MM.1S (cell line): ENCODE results near the gene ATP5MK.

ENCODE experiments used
- DNase-seq: peaks from one replicate; pipeline ENCODE4 v3.0.0-alpha.2; 2015
- H2AFZ ChIP-seq: fragments of 300-600 bp; sonication (generic); 2 replicates; pipeline ENCODE4 v1.6.0; 2016; ENCODE audit warnings: antibody characterized with exemption, low read length
- H3F3A ChIP-seq: fragments of 300-600 bp; sonication (generic); 2 replicates; pipeline ENCODE4 v1.6.1; 2016; ENCODE audit warnings: mild to moderate bottlenecking, antibody characterized with exemption, low read length, moderate library complexity, mixed read lengths; ENCODE audit not compliant: insufficient read depth
- H3K27ac ChIP-seq: fragments of 300-600 bp; sonication (generic); 2 replicates; pipeline ENCODE4 v1.5.1; 2016; ENCODE audit warnings: mild to moderate bottlenecking, low read length
- H3K27me3 ChIP-seq: fragments of 300-600 bp; sonication (generic); replicated peaks from 2 replicates; pipeline ENCODE4 v1.6.0; 2016; ENCODE audit warnings: low read length; ENCODE audit not compliant: insufficient read depth
- H3K36me3 ChIP-seq: fragments of 300-600 bp; sonication (generic); replicated peaks from 2 replicates; pipeline ENCODE4 v1.6.1; 2016; ENCODE audit warnings: mild to moderate bottlenecking, low read length, mixed read lengths; ENCODE audit not compliant: insufficient read depth
- H3K4me1 ChIP-seq: fragments of 300-600 bp; sonication (generic); 2 replicates; pipeline ENCODE4 v1.6.1; 2016; ENCODE audit warnings: low read length, mixed read lengths
- H3K4me2 ChIP-seq: fragments of 300-600 bp; sonication (generic); 2 replicates; pipeline ENCODE4 v1.6.0; 2016; ENCODE audit warnings: low read depth, low read length
- H3K4me3 ChIP-seq: fragments of 300-600 bp; sonication (generic); 2 replicates; pipeline ENCODE4 v1.5.1; 2016; ENCODE audit warnings: low read length, mixed read lengths
- H3K79me2 ChIP-seq: fragments of 300-600 bp; sonication (generic); 2 replicates; pipeline ENCODE4 v1.6.1; 2016; ENCODE audit warnings: mixed run types, low read length, mixed read lengths
- H3K9ac ChIP-seq: fragments of 300-600 bp; sonication (generic); 2 replicates; pipeline ENCODE4 v1.6.1; 2016; ENCODE audit warnings: low read length, mixed read lengths
- H3K9me2 ChIP-seq: fragments of 300-600 bp; sonication (generic); replicated peaks from 2 replicates; pipeline ENCODE4 v1.6.1; 2016; ENCODE audit warnings: mild to moderate bottlenecking, low read length, mixed read lengths; ENCODE audit not compliant: insufficient read depth
- H3K9me3 ChIP-seq: fragments of 300-600 bp; sonication (generic); replicated peaks from 2 replicates; pipeline ENCODE4 v1.6.1; 2016; ENCODE audit warnings: mild to moderate bottlenecking, low read length, mixed read lengths; ENCODE audit not compliant: insufficient read depth
- H4K20me1 ChIP-seq: fragments of 300-600 bp; sonication (generic); 2 replicates; pipeline ENCODE4 v1.6.1; 2016; ENCODE audit warnings: mild to moderate bottlenecking, low read length, moderate library complexity, mixed read lengths; ENCODE audit not compliant: insufficient read depth
- CTCF ChIP-seq: fragments of 300-600 bp; sonication (generic); IDR thresholded peaks from 2 replicates; pipeline ENCODE4 v1.5.1; 2016; ENCODE audit warnings: antibody characterized with exemption, low read length, mixed read lengths
- EZH2 ChIP-seq: fragments of 300-600 bp; sonication (generic); optimal IDR thresholded peaks from 2 replicates; pipeline ENCODE3; 2017; ENCODE audit warnings: low read depth, mild to moderate bottlenecking, antibody characterized with exemption, low read length, mixed read lengths
- EZH2phosphoT487 ChIP-seq: fragments of 300-600 bp; sonication (generic); IDR thresholded peaks from 2 replicates; pipeline ENCODE4 v1.6.1; 2018; ENCODE audit warnings: antibody characterized with exemption, low read length

Gene ATP5MK

DNA sequence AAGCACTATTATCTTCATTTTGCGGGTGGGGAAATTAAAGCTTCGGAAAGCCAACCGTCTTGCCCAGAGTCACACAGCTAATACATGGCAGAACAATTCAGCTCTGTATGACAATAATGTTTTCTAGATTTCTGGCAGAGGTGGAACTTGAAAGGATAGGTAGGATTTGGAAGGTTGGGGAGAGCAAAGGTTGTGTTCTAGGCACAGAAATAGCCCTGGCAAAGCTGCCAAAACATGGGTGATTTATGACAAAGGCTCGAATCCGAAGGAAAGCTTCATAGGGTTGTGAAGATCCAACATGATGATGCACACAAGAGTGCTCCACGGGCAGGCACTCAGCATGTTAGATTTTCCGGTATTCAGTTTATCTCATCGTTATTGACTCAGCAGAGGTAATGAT is 19.3 kb upstream of the ATP5MK start:
- Histone ChIP-seq H3K27ac (no peak overlapping the region), H3K79me2 (peaks cover 10% of the 10 kb centered on the region; the same call in 1 of the 2 replicates), H3K9me2 (no peaks in the 10 kb centered on the region), H3K4me2 (no peak overlapping the region), H4K20me1 (no peaks in the 10 kb centered on the region), H3K27me3 (no peaks in the 10 kb centered on the region), H2AFZ (no peak overlapping the region), H3K4me1 (no peaks in the 10 kb centered on the region), H3K9ac (no peak overlapping the region), H3K9me3 (no peaks in the 10 kb centered on the region), H3F3A (no peaks in the 10 kb centered on the region), H3K36me3 (peaks cover 24% of the 10 kb centered on the region), H3K4me3 (no peak overlapping the region)
- DNase-seq: no peak
- TF ChIP-seq EZH2: no peak
- no peak for TF ChIP-seq CTCF
- no peak for TF ChIP-seq EZH2phosphoT487

DNA sequence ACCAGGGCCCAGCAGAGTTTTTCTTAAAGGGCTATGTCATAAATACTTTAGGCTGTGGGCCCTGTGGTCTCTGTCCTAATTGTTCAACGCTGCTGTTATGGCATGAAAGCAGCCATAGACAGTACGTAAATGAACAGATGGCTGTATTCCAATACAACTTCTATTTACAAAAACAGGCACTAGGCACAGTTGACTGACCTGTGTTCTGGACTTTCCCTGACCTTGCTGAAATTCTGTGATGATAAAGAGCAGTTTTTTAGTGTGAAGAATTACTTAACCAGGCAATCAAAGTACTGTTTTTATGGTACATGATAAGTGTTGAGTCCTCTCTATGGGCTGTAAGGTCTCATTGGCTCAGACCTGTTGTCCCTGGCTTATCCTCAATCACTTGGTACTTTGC is 17.3 kb upstream of the ATP5MK start:
- no peak overlapping the region for H3K4me3 ChIP-seq
- no peak overlapping the region for H2AFZ ChIP-seq
- H3K79me2 ChIP-seq: peaks cover 7% of the 10 kb centered on the region
- H3K27ac ChIP-seq: no peak overlapping the region
- no peaks in the 10 kb centered on the region for H3F3A ChIP-seq
- H3K4me2 ChIP-seq: no peak overlapping the region
- no peaks in the 10 kb centered on the region for H3K27me3 ChIP-seq
- H3K9me2 ChIP-seq: no peaks in the 10 kb centered on the region
- H3K9ac ChIP-seq: no peak overlapping the region
- no peaks in the 10 kb centered on the region for H4K20me1 ChIP-seq
- H3K4me1 ChIP-seq: no peaks in the 10 kb centered on the region
- no peak for DNase-seq
- TF ChIP-seq CTCF: no peak
- no peak for TF ChIP-seq EZH2
- TF ChIP-seq EZH2phosphoT487: no peak
- no peaks in the 10 kb centered on the region for H3K9me3 ChIP-seq
- peaks cover 20% of the 10 kb centered on the region for H3K36me3 ChIP-seq

DNA sequence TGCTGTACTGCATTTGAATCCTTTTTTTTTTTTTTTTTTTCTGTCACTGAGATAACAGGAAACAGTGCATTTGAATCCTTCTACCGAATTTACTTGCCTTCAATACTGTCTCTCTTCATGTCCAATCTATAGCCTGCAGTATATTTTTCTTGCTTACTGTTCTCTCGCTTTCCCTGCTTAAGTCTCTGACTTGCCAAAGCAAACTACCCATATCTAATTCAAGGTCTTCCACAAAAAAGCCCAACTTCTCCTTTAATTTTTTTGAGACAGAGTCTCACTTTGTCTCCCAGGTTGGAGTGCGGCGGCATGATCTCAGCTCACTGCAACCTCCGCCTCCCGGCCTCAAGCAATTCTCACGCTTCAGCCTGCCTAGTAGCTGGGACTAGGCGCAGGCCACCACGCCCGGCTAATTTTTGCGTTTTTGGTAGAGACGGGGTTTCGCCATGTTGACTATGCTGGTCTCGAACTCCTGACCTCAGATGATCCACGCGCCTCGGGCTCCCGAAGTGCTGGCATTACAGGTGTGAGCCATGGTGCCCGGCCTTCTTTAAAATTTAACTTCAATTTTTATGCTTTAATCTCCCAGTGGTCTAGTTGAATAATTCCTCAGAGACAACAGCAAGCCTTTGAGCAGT is 1.0 kb upstream of the ATP5MK start:
- Histone ChIP-seq H3F3A (peaks cover 8% of the 10 kb centered on the region), H3K4me2 (peak overlapping the region; percentile 93), H2AFZ (peak overlapping the region; percentile 67), H3K9me2 (no peaks in the 10 kb centered on the region), H3K27ac (peak overlapping the region; percentile 62; the same call in 1 of the 2 replicates), H4K20me1 (0 out of 2 replicates have a peak, but pooled peaks cover 2% of the 10 kb centered on the region), H3K79me2 (peaks cover 85% of the 10 kb centered on the region), H3K9me3 (no peaks in the 10 kb centered on the region), H3K27me3 (no peaks in the 10 kb centered on the region), H3K36me3 (peaks cover 5% of the 10 kb centered on the region), H3K4me1 (peaks cover 18% of the 10 kb centered on the region), H3K9ac (peak overlapping the region; percentile 84; the same call in 1 of the 2 replicates), H3K4me3 (peak overlapping the region; percentile 89)
- TF ChIP-seq EZH2: no peak
- no peak for TF ChIP-seq CTCF
- no peak for TF ChIP-seq EZH2phosphoT487
- no peak for DNase-seq
